Diencephalon (tissue), 1 donor: Measurements from ENCODE around the gene LYPD6. TPM values are rescaled to one million over a fixed set of nuclear protein-coding genes. Genes with fewer than 3 reads are reported as not detected.

ENCODE experiments used
- total RNA-seq: library from RNA; depleted of rRNA; stranded (reverse); fragments of >200 nt; gene quantifications from one replicate; pipeline ENCODE4 v1.2.3, GENCODE V29; 2014

Gene LYPD6, protein sequence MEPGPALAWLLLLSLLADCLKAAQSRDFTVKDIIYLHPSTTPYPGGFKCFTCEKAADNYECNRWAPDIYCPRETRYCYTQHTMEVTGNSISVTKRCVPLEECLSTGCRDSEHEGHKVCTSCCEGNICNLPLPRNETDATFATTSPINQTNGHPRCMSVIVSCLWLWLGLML
- 20.5 TPM for total RNA-seq

GRCh38 chr2:149330127-149331022 is at the start of gene LYPD6:
Gene LYPD6 (plus strand): TSS chr2:149330587. CDS start chr2:149437709, 107,122 bp downstream.

